Lower leg skin (tissue), 3 donors: ENCODE data around the gene CEACAM5.

Source experiments
- CTCF ChIP-seq, 3 donors: fragments of 450-650 bp; IDR thresholded peaks; one replicate each; pipeline ENCODE4 v1.5.1; 2016; ENCODE audit warnings: antibody characterized with exemption in 3 of 3, mild to moderate bottlenecking in 3 of 3, moderate library complexity in 2 of 3
- POLR2A ChIP-seq, 2 donors: fragments of 450-650 bp; IDR thresholded peaks; one replicate each; pipeline ENCODE4 v1.6.1; 2016 to 2017; ENCODE audit warnings: antibody characterized with exemption in 2 of 2, mild to moderate bottlenecking in 1 of 2, moderate library complexity in 1 of 2

GRCh38 chr19:41755328-41755913 lies 47.0 kb downstream of the CEACAM5 start, which contains the start of gene CEACAM6:
- TF ChIP-seq CTCF (IDR thresholded peaks at IDR 0.05) (no peak), POLR2A (IDR thresholded peaks at IDR 0.05) (no peak)
